Measurements from ENCODE around the gene TMEM63A. TPM values are rescaled to one million over a fixed set of nuclear protein-coding genes. Genes with fewer than 3 reads are reported as not detected.
"Not testable (repeated sequence)": the region's sequence is repeated elsewhere in the genome, so short reads cannot be mapped to it uniquely, and the experiment has no call there.

The TMEM63A gene
- polyA plus RNA-seq, 1 donor from 2014 or later, result not detected

GRCh38 chr1:225931270-225932136 is 49.3 kb upstream of the TMEM63A start:
- Histone ChIP-seq H3K27me3 (ENCODE audit: insufficient read depth, low read depth, low read length) (no peaks in the 10 kb centered on the region), H3K9me2 (ENCODE audit: insufficient read depth, low read length) (no peaks in the 10 kb centered on the region), H4K20me1 (ENCODE audit: insufficient read depth) (no peaks in the 10 kb centered on the region), H3K4me2 (ENCODE audit: low read length) (no peak overlapping the region), H3K9ac (ENCODE audit: low read length) (no peak overlapping the region), H3F3A (ENCODE audit: insufficient read depth, low read length, poor library complexity, severe bottlenecking) (no peaks in the 10 kb centered on the region), H3K36me3 (ENCODE audit: insufficient read depth, low read length) (no peaks in the 10 kb centered on the region), H2AFZ (ENCODE audit: low read depth, low read length) (no peak overlapping the region), H3K9me3 (ENCODE audit: low read length) (no peaks in the 10 kb centered on the region), H3K4me3 (ENCODE audit: low read length) (no peak overlapping the region), H3K27ac (ENCODE audit: low read length) (no peak overlapping the region), H3K79me2 (replicated peaks; ENCODE audit: insufficient read depth, low read length) (no peaks in the 10 kb centered on the region)
- TF ChIP-seq RAD21 (conservative IDR thresholded peaks at IDR 0.05) (no peak), CTCF (IDR thresholded peaks at IDR 0.05; ENCODE audit: poor library complexity, severe bottlenecking) (no peak), EZH2 (IDR thresholded peaks at IDR 0.05; ENCODE audit: borderline replicate concordance, insufficient read depth, low read length, poor library complexity, severe bottlenecking) (no peak), POLR2AphosphoS5 (IDR thresholded peaks at IDR 0.05) (no peak), TAF1 (IDR thresholded peaks at IDR 0.05; ENCODE audit: low read depth) (no peak), SMC3 (conservative IDR thresholded peaks at IDR 0.05; ENCODE audit: poor library complexity) (no peak), REST (IDR thresholded peaks at IDR 0.05; ENCODE audit: borderline replicate concordance) (no peak), EP300 (conservative IDR thresholded peaks at IDR 0.05; ENCODE audit: poor library complexity, severe bottlenecking) (no peak), MXI1 (conservative IDR thresholded peaks at IDR 0.05; ENCODE audit: poor library complexity, severe bottlenecking) (no peak)

GRCh38 chr1:225930566-225930965 is 48.4 kb upstream of the TMEM63A start:
- H3K36me3 ChIP-seq (ENCODE audit: insufficient read depth, low read length), result no peaks in the 10 kb centered on the region
- no peaks in the 10 kb centered on the region for H3K9me3 ChIP-seq (ENCODE audit: low read length)
- no peak overlapping the region for H3K4me2 ChIP-seq (ENCODE audit: low read length)
- TF ChIP-seq RAD21 (conservative IDR thresholded peaks at IDR 0.05), result no peak
- TF ChIP-seq TAF1 (IDR thresholded peaks at IDR 0.05; ENCODE audit: low read depth), result no peak
- no peak for TF ChIP-seq REST (IDR thresholded peaks at IDR 0.05; ENCODE audit: borderline replicate concordance)
- TF ChIP-seq EP300 (conservative IDR thresholded peaks at IDR 0.05; ENCODE audit: poor library complexity, severe bottlenecking), result no peak
- TF ChIP-seq SMC3 (conservative IDR thresholded peaks at IDR 0.05; ENCODE audit: poor library complexity), result no peak
- no peak for TF ChIP-seq MXI1 (conservative IDR thresholded peaks at IDR 0.05; ENCODE audit: poor library complexity, severe bottlenecking)
- TF ChIP-seq EZH2 (IDR thresholded peaks at IDR 0.05; ENCODE audit: borderline replicate concordance, insufficient read depth, low read length, poor library complexity, severe bottlenecking), result no peak
- no peak for TF ChIP-seq POLR2AphosphoS5 (IDR thresholded peaks at IDR 0.05)
- TF ChIP-seq CTCF (IDR thresholded peaks at IDR 0.05; ENCODE audit: poor library complexity, severe bottlenecking), result no peak
- H3K4me3 ChIP-seq (ENCODE audit: low read length), result no peak overlapping the region
- no peaks in the 10 kb centered on the region for H3K9me2 ChIP-seq (ENCODE audit: insufficient read depth, low read length)
- no peaks in the 10 kb centered on the region for H3K27me3 ChIP-seq (ENCODE audit: insufficient read depth, low read depth, low read length)
- H4K20me1 ChIP-seq (ENCODE audit: insufficient read depth), result no peaks in the 10 kb centered on the region
- H2AFZ ChIP-seq (ENCODE audit: low read depth, low read length), result no peak overlapping the region
- no peak overlapping the region for H3K9ac ChIP-seq (ENCODE audit: low read length)
- no peaks in the 10 kb centered on the region for H3K79me2 ChIP-seq (replicated peaks; ENCODE audit: insufficient read depth, low read length)
- H3F3A ChIP-seq (ENCODE audit: insufficient read depth, low read length, poor library complexity, severe bottlenecking), result no peaks in the 10 kb centered on the region
- no peak overlapping the region for H3K27ac ChIP-seq (ENCODE audit: low read length)

GRCh38 chr1:225929462-225929861 is 47.3 kb upstream of the TMEM63A start:
- H4K20me1 ChIP-seq (ENCODE audit: insufficient read depth); H3F3A ChIP-seq (ENCODE audit: insufficient read depth, low read length, poor library complexity, severe bottlenecking); H3K79me2 ChIP-seq (replicated peaks; ENCODE audit: insufficient read depth, low read length); H2AFZ ChIP-seq (ENCODE audit: low read depth, low read length); H3K9me3 ChIP-seq (ENCODE audit: low read length); H3K36me3 ChIP-seq (ENCODE audit: insufficient read depth, low read length); H3K9me2 ChIP-seq (ENCODE audit: insufficient read depth, low read length); H3K27ac ChIP-seq (ENCODE audit: low read length); H3K4me3 ChIP-seq (ENCODE audit: low read length); H3K27me3 ChIP-seq (ENCODE audit: insufficient read depth, low read depth, low read length); H3K4me2 ChIP-seq (ENCODE audit: low read length); H3K9ac ChIP-seq (ENCODE audit: low read length): not testable (repeated sequence)
